GM18505 (cell line): ENCODE data around the gene FBXO44.
A peak's percentile ranks its signal among the peaks of the same experiment; 100 is the strongest.
"Not testable (repeated sequence)": the region's sequence is repeated elsewhere in the genome, so short reads cannot be mapped to it uniquely, and the experiment has no call there.

Experiments
- ATAC-seq: cut with Tn5 transposase; IDR thresholded peaks from one replicate; pipeline ENCODE4 v1.9.1; 2021; ENCODE audit not compliant: unreplicated experiment
- POLR2A ChIP-seq: IDR thresholded peaks from 4 replicates; pipeline ENCODE4 v1.6.1; 2011; ENCODE audit warnings: borderline replicate concordance; ENCODE audit not compliant: insufficient read depth, insufficient read length; ENCODE audit errors: extremely low read depth

Gene FBXO44, protein sequence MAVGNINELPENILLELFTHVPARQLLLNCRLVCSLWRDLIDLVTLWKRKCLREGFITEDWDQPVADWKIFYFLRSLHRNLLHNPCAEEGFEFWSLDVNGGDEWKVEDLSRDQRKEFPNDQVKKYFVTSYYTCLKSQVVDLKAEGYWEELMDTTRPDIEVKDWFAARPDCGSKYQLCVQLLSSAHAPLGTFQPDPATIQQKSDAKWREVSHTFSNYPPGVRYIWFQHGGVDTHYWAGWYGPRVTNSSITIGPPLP

DNA sequence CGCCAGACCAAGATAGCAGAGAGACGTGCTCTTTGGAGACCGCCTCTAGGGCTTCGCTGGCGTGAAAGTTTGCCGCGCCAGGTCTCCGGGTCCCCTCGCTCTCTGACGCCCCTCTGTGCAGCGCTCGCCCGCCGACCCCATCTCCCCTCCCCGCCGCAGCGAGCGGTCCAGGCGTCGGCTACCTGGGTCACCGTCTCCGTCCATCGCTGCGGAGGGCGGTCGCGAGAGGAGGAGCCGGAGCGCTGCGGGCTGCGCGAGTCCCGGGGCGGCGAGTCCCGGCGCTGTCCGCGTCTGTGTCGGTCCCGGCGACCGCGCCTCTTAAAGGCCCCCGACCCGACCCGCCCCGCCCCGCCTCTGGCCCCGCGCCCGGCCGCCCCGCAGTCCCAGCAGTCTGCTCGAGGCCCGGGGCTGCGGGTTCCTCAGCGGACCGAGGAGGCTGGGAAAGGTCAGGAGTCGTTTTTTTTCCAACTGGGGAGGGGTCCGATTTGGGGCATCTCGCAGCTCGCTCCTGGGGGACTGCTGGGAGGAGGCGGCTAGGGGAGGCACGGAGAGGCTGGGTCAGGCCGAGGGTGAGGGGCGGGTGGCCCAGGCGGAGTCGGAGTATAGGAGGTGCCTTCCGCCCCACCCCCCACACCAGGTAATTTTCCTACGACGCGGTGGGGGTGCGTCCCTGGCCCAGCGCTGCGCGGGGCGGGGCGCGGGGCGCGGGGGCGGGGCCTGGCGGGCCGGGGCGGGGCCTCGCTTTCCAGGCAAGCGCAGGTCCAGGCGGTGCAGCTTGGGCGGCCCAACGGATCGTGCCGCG lies at the start of gene FBXO44, which contains the start of gene FBXO2:
Gene FBXO44, plus strand, starts transcription at position 741 of the 802 bp plus-strand sequence. CDS start 959 bp downstream, outside the sequence.
Gene FBXO2, minus strand, starts transcription at position 293 of the 802 bp plus-strand sequence. Its CDS starts 89 bp downstream, at position 204.
- ATAC-seq, result peak; percentile 57
- no peak for TF ChIP-seq POLR2A

DNA sequence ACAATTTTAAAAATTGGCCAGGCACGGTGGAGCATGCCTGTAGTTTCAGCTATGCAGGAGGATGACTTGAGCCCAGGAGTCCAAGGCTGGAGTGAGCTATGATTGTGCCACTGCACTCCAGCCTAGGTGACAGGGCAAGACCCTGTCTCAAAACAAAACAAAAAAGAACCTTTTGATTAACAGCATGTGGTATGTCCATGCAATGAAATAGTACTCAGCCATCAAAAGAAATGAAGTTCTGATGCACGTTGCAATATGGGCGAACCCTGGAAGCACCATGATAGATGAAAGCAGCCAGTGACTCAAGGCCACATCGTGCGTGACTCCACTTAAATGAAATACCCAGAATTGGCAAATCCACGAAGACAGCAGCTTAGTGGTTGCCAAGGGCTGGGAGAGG lies 47.9 kb upstream of the FBXO44 start:
- no peak for ATAC-seq
- TF ChIP-seq POLR2A, result no peak

DNA sequence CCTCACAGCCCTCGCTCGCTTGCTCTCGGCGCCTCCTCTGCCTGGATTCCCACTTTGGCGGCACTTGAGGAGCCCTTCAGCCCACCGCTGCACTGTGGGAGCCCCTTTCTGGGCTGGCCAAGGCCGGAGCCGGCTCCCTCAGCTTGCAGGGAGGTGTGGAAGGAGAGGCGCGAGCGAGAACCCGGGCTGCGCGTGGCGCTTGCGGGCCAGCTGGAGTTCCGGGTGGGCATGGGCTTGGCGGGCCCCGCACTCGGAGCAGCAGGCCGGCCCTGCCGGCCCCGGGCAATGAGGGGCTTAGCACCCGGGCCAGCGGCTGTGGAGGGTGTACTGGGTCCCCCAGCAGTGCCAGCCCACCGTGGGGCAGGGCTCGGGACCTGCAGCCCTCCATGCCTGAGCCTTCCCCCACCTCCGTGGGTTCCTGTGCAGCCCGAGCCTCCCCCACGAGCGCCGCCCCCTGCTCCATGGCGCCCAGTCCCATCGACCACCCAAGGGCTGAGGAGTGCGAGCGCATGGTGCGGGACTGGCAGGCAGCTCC lies 46.0 kb upstream of the FBXO44 start:
- ATAC-seq, result not testable (repeated sequence)

GRCh38 chr1:11609378-11609777 lies 45.3 kb upstream of the FBXO44 start:
- not testable (repeated sequence) for ATAC-seq

- no peak for TF ChIP-seq POLR2A
- ATAC-seq, result no peak
These were observed 44.0 kb upstream of the FBXO44 start for GRCh38 chr1:11610629-11611180.

GRCh38 chr1:11611638-11612327 lies 42.9 kb upstream of the FBXO44 start:
- no peak for TF ChIP-seq POLR2A
- ATAC-seq, result no peak

GRCh38 chr1:11613347-11613746 lies 41.3 kb upstream of the FBXO44 start:
- no peak for TF ChIP-seq POLR2A

DNA sequence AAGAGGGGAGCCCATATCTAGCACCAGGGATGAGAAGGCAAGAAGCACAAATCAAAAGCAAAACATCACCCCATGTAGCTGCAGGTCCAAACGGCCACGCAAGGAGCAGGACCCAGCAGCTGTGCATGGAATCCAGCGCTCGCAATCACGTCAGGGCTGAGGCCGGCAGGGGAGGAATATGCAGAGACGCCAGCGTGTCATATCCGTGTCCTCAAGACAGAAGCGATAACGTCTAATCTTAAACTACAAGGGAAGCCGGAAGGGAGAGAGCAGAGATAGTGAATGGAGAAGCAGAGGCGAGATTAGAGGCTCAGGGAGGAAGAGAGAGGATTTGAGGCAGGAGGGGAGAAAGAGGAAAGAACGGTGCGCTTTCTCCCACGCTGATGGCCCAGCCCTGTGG lies 39.6 kb upstream of the FBXO44 start:
- TF ChIP-seq POLR2A, result no peak
- ATAC-seq, result no peak

More at GRCh38 chr1:11613347-11613746, 41.3 kb upstream of the FBXO44 start:
- ATAC-seq, result no peak

- no peak for TF ChIP-seq POLR2A
- no peak for ATAC-seq
These were observed 37.9 kb upstream of the FBXO44 start for GRCh38 chr1:11616766-11617165.

GRCh38 chr1:11617314-11617713 lies 37.4 kb upstream of the FBXO44 start:
- TF ChIP-seq POLR2A, result no peak
- ATAC-seq, result no peak

DNA sequence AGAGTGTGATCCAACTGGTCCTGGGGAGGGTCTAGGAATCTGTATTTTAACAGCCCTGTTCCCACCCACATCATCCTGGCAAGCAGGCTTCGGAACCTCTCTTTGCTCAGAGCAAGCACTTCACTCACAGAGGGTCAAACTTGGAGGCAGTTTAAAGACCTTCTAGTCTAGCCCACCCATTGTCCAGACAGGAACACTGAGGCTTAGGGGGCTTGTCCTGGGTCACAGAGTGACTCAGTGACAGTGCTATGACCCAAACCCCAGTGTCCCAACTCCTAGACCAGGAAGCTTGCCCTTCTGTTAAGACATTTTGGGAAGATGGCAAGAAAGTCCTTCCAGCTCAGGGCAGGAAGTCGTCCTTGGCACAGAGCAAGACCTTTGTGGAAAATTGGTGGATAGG lies 36.9 kb upstream of the FBXO44 start:
- TF ChIP-seq POLR2A, result no peak
- ATAC-seq, result no peak

GRCh38 chr1:11620405-11620804 lies 34.3 kb upstream of the FBXO44 start:
- ATAC-seq, result no peak
- no peak for TF ChIP-seq POLR2A

DNA sequence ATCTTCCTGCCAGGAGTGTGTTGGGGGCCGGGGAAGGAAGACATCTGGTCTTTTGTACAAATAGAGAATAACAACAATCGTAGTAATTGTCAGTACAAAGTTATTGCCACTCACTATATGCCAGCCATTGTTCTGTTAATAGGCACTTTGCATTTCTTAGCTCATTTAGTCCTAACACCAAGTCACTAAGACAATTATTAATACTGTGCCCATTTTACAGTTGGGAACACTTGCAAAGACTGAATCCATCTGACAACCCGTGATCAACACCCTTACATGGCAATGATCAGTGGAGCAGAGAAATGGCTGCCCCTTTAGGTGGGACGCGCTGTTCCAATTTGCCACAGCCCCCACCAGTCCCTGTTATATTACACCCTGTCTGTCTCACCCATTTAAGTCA lies 33.8 kb upstream of the FBXO44 start:
- TF ChIP-seq POLR2A, result no peak
- no peak for ATAC-seq
